Smooth muscle cell (in vitro differentiated cells): Measurements from ENCODE around the gene SLC6A19. TPM values are rescaled to one million over a fixed set of nuclear protein-coding genes. Genes with fewer than 3 reads are reported as not detected.
"Not testable (repeated sequence)": the region's sequence is repeated elsewhere in the genome, so short reads cannot be mapped to it uniquely, and the experiment has no call there.

Source experiments
- DNase-seq: peaks from one replicate; lab custom pipeline; 2025; ENCODE audit not compliant: unreplicated experiment; lab: John Stamatoyannopoulos, UW
- H2AFZ ChIP-seq: fragments of 200-600 bp; sonication (generic); 2 replicates; pipeline ENCODE4 v1.6.0; 2016; ENCODE audit warnings: antibody characterized with exemption, low read depth, mild to moderate bottlenecking
- H3F3A ChIP-seq: fragments of 200-600 bp; sonication (generic); 2 replicates; pipeline ENCODE4 v1.6.0; 2017; ENCODE audit warnings: antibody characterized with exemption, low read depth
- H3K27ac ChIP-seq: fragments of 200-600 bp; sonication (generic); 2 replicates; pipeline ENCODE4 v1.5.1; 2016; ENCODE audit warnings: low read depth, mild to moderate bottlenecking
- H3K27me3 ChIP-seq: fragments of 200-600 bp; sonication (generic); 2 replicates; pipeline ENCODE4 v1.6.1; 2016; ENCODE audit warnings: low read depth, mild to moderate bottlenecking
- H3K36me3 ChIP-seq: fragments of 200-600 bp; sonication (generic); 2 replicates; pipeline ENCODE4 v1.5.1; 2016; ENCODE audit warnings: low read depth
- H3K4me1 ChIP-seq: fragments of 200-600 bp; sonication (generic); 2 replicates; pipeline ENCODE4 v1.5.1; 2016; ENCODE audit warnings: low read depth
- H3K4me2 ChIP-seq: fragments of 200-600 bp; sonication (generic); 2 replicates; pipeline ENCODE4 v1.6.0; 2016; ENCODE audit warnings: mild to moderate bottlenecking
- H3K4me3 ChIP-seq: fragments of 200-600 bp; sonication (generic); 2 replicates; pipeline ENCODE4 v1.5.1; 2016; ENCODE audit warnings: mild to moderate bottlenecking
- H3K79me2 ChIP-seq: fragments of 200-600 bp; sonication (generic); 2 replicates; pipeline ENCODE4 v1.6.0; 2016; ENCODE audit warnings: low read depth, mild to moderate bottlenecking
- H3K9ac ChIP-seq: fragments of 200-600 bp; sonication (generic); 2 replicates; pipeline ENCODE4 v1.6.0; 2016; ENCODE audit warnings: low read depth
- H3K9me3 ChIP-seq: fragments of 200-600 bp; sonication (generic); replicated peaks from 2 replicates; pipeline ENCODE4 v1.5.1; 2016; ENCODE audit warnings: low read depth
- H4K20me1 ChIP-seq: fragments of 200-600 bp; sonication (generic); 2 replicates; pipeline ENCODE4 v1.6.0; 2016; ENCODE audit warnings: low read depth
- WGBS: methylation state at CpG from one replicate; pipeline ENCODE4 v1.1.7; 2016; ENCODE audit warnings: low lambda C conversion rate; 5-methylcytosine and 5-hydroxymethylcytosine counted together
- polyA plus RNA-seq: library from polyadenylated mRNA; unstranded; fragments of >200 nt; fragmentation: Nextera tagmentation; extraction: Ambion mirVana; gene quantifications from 2 replicates; pipeline ENCODE4 v1.2.1, GENCODE V29; 2016
- total RNA-seq: library from RNA; depleted of rRNA; stranded (reverse); fragments of >200 nt; gene quantifications from 2 replicates; pipeline ENCODE4 v1.2.3, GENCODE V29; 2014
- TF ChIP-seq, protein P1 (sequence below): fragments of 200-600 bp; sonication (generic); IDR thresholded peaks from 2 replicates; pipeline ENCODE4 v1.5.1; 2017; ENCODE audit warnings: borderline replicate concordance, mild to moderate bottlenecking, antibody characterized with exemption; ENCODE audit not compliant: insufficient read depth, poor library complexity, severe bottlenecking

The SLC6A19 gene
- total and polyA plus RNA-seq, 2 experiments from 2014 or later: not detected

DNA sequence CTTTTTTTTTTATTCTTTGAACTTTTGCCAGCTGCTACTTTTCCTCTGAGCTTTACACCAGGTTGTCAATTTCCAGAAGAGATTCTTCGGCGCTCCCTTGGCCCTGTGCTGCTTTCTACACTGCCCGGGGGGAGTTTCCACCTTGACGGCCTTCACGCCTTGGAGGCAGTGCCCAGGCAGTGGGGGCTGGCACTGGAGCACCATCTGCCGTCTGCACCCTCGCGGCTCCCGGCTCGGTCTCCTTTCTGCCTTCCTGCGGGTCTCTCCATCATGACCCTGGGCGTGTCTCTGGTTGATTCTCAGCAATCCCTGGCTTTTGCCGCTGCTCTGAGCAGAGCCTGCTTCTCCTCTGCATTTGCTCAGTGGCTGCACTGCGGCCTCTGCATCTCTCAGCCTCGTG lies 26.7 kb downstream of the SLC6A19 start:
- WGBS: 83% methylated on average over 15 of the region's 15 CpGs
- Histone ChIP-seq H3K9me3 (no peaks in the 10 kb centered on the region), H3K4me1 (no peaks in the 10 kb centered on the region), H3K9ac (no peak overlapping the region), H3K4me3 (no peak overlapping the region), H2AFZ (no peak overlapping the region), H4K20me1 (no peaks in the 10 kb centered on the region), H3K4me2 (no peak overlapping the region), H3K27me3 (no peaks in the 10 kb centered on the region), H3F3A (no peaks in the 10 kb centered on the region), H3K36me3 (no peaks in the 10 kb centered on the region), H3K79me2 (no peaks in the 10 kb centered on the region), H3K27ac (no peak overlapping the region)
- no peak for DNase-seq
- TF ChIP-seq, protein P1, sequence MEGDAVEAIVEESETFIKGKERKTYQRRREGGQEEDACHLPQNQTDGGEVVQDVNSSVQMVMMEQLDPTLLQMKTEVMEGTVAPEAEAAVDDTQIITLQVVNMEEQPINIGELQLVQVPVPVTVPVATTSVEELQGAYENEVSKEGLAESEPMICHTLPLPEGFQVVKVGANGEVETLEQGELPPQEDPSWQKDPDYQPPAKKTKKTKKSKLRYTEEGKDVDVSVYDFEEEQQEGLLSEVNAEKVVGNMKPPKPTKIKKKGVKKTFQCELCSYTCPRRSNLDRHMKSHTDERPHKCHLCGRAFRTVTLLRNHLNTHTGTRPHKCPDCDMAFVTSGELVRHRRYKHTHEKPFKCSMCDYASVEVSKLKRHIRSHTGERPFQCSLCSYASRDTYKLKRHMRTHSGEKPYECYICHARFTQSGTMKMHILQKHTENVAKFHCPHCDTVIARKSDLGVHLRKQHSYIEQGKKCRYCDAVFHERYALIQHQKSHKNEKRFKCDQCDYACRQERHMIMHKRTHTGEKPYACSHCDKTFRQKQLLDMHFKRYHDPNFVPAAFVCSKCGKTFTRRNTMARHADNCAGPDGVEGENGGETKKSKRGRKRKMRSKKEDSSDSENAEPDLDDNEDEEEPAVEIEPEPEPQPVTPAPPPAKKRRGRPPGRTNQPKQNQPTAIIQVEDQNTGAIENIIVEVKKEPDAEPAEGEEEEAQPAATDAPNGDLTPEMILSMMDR: no peak

DNA sequence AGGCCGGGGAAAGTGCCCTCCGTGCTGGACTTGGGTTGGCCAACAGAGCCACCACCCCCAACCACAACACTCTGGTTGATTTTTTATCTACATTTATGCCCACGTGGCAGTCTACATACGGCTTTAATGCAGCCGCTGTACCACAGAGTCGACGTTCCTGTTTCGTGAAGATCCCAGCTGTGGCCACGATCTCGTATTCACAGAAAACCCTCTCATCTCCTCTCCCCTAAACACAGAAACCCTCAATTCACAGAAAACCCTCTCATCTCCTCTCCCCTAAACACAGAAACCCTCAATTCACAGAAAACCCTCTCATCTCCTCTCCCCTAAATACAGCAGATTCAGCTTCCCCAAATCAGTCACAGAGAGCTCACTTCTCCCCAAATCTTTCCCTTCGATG lies 27.6 kb downstream of the SLC6A19 start:
- H3K9ac ChIP-seq, H3K9me3 ChIP-seq, DNase-seq, H3K79me2 ChIP-seq, H3K36me3 ChIP-seq, H3K4me1 ChIP-seq, H3K27ac ChIP-seq, H2AFZ ChIP-seq, H3F3A ChIP-seq, H4K20me1 ChIP-seq, H3K4me3 ChIP-seq, H3K27me3 ChIP-seq, H3K4me2 ChIP-seq: not testable (repeated sequence)
- 89% methylated on average over 8 of the region's 11 CpGs for WGBS

DNA sequence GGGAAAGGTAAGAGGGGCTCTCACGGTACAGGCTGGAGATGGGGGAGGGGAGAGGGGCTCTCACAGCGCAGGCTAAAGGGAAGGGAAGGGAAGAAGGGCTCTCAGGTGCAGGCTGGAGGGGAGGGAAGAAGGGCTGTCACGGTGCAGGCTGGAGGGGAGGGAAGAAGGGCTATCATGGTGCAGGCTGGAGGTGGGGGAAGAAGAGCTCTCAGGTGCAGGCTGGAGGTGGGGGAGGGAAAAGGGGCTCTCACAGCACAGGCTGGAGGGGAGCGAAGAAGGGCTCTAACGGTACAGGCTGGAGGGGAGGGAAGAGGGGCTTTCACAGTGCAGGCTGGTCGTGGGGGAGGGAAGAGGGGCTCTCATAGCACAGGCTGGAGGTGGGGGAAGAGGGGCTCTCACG lies 28.4 kb downstream of the SLC6A19 start:
- Histone ChIP-seq H3K27ac (no peak overlapping the region), H4K20me1 (no peaks in the 10 kb centered on the region), H3K36me3 (no peaks in the 10 kb centered on the region), H3K27me3 (no peaks in the 10 kb centered on the region), H3K4me3 (no peak overlapping the region), H3K9me3 (no peaks in the 10 kb centered on the region), H3F3A (no peaks in the 10 kb centered on the region), H3K9ac (no peak overlapping the region), H2AFZ (no peak overlapping the region), H3K4me2 (no peak overlapping the region), H3K79me2 (no peaks in the 10 kb centered on the region), H3K4me1 (no peaks in the 10 kb centered on the region)
- no peak for DNase-seq
- TF ChIP-seq, protein P1: no peak
- WGBS: 69% methylated on average over 5 of the region's 7 CpGs

DNA sequence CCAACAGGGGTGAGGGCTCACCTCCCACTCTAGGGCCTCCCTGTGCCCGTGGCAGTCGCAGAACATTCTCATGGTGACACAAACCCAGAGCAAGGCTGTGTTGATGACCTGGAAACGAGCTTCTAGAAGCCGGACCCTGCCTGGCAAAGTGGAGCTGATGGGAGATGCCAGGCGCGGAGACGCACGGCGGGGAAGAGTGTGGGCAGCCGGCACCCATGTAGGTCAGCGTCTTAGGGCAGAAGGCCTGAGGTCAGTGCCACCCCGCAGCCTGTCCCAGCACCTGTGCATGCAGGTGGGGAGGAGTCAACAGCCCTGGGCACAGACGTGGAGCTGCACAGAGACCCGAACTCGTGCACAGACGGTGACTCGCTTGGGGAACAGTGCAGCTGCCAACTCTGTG lies 29.2 kb downstream of the SLC6A19 start:
- H3K79me2 ChIP-seq: no peaks in the 10 kb centered on the region
- H3K4me2 ChIP-seq: no peak overlapping the region
- no peak for DNase-seq
- H3K27ac ChIP-seq: no peak overlapping the region
- 87% methylated on average over 17 of the region's 17 CpGs for WGBS
- no peaks in the 10 kb centered on the region for H3K27me3 ChIP-seq
- TF ChIP-seq, protein P1: no peak
- H4K20me1 ChIP-seq: no peaks in the 10 kb centered on the region
- H3K4me3 ChIP-seq: no peak overlapping the region
- H3K9me3 ChIP-seq: no peaks in the 10 kb centered on the region
- no peaks in the 10 kb centered on the region for H3F3A ChIP-seq
- no peak overlapping the region for H2AFZ ChIP-seq
- H3K9ac ChIP-seq: no peak overlapping the region
- no peaks in the 10 kb centered on the region for H3K36me3 ChIP-seq
- H3K4me1 ChIP-seq: no peaks in the 10 kb centered on the region
